ENCODE measurements around the gene KAT8.

KAT8 gene

DNA sequence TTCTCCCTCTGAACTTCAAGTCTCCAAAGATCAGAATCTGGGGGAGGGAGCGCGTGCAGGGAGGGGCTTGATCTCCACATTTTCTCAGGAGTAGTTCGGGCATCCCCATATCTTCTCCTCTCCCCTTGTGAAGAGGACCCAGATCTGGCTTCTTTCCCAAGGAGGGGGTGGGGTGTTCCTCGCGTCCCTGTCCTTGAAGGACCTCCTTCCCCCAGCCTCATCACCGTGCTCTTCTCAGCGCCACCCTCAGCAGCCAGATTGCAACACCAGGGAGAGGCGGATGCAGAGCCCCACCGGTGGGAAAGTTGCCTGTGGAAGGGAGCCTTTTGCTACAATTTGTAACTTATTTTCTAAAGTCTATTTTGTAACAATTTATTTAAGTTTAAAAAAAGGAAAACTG is 34.4 kb upstream of the KAT8 start:
- Histone ChIP-seq H3K27me3 (replicated peaks; ENCODE audit: insufficient read depth, low read length) (no peaks in the 10 kb centered on the region), H4K20me1 (ENCODE audit: insufficient read depth, low read length) (no peaks in the 10 kb centered on the region), H3K4me1 (ENCODE audit: low read length) (no peaks in the 10 kb centered on the region), H3K36me3 (replicated peaks; ENCODE audit: insufficient read depth, low read length) (no peaks in the 10 kb centered on the region), H3K9ac (ENCODE audit: low read length) (no peak overlapping the region), H3K4me2 (ENCODE audit: low read depth, low read length) (no peak overlapping the region), H3F3A (ENCODE audit: insufficient read depth, low read length) (0 out of 2 replicates have a peak, but pooled peaks cover 4% of the 10 kb centered on the region), H3K27ac (ENCODE audit: low read length) (no peak overlapping the region), H3K9me2 (replicated peaks; ENCODE audit: insufficient read depth, low read length) (no peaks in the 10 kb centered on the region), H3K9me3 (replicated peaks; ENCODE audit: insufficient read depth, low read length) (no peaks in the 10 kb centered on the region), H3K79me2 (ENCODE audit: low read length) (peaks cover 23% of the 10 kb centered on the region), H3K4me3 (ENCODE audit: low read length) (no peak overlapping the region), H2AFZ (ENCODE audit: low read length) (no peak overlapping the region)
- no peak for DNase-seq
- TF ChIP-seq, protein P1, sequence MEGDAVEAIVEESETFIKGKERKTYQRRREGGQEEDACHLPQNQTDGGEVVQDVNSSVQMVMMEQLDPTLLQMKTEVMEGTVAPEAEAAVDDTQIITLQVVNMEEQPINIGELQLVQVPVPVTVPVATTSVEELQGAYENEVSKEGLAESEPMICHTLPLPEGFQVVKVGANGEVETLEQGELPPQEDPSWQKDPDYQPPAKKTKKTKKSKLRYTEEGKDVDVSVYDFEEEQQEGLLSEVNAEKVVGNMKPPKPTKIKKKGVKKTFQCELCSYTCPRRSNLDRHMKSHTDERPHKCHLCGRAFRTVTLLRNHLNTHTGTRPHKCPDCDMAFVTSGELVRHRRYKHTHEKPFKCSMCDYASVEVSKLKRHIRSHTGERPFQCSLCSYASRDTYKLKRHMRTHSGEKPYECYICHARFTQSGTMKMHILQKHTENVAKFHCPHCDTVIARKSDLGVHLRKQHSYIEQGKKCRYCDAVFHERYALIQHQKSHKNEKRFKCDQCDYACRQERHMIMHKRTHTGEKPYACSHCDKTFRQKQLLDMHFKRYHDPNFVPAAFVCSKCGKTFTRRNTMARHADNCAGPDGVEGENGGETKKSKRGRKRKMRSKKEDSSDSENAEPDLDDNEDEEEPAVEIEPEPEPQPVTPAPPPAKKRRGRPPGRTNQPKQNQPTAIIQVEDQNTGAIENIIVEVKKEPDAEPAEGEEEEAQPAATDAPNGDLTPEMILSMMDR (IDR thresholded peaks at IDR 0.05; ENCODE audit: low read length): no peak
- TF ChIP-seq EZH2phosphoT487 (IDR thresholded peaks at IDR 0.05; ENCODE audit: low read length) (no peak), EZH2 (optimal IDR thresholded peaks at IDR 0.05; ENCODE audit: low read depth, low read length) (no peak)

DNA sequence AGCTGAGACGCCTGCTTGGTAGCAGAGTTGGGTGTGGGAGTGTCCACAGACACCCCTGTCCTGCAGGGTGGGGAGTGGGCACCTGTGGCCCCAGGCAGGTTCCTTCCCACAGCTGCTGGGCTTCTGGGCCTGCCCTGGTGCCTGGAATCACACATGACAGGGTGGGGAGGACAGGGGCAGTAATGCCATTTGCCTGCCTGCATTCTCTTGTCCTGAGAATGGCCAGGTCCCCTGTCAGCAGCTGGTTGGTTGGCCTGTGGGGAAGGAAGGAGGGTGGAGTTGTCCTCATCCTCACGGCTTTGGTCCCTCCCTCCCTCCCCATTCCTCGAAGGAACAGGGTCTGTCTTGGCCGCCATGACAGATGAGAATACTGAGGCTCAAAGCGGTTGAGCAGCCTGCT is 33.9 kb upstream of the KAT8 start:
- H3K4me1 ChIP-seq (ENCODE audit: low read length): no peaks in the 10 kb centered on the region
- DNase-seq: no peak
- H3K27me3 ChIP-seq (replicated peaks; ENCODE audit: insufficient read depth, low read length): no peaks in the 10 kb centered on the region
- no peaks in the 10 kb centered on the region for H3K9me2 ChIP-seq (replicated peaks; ENCODE audit: insufficient read depth, low read length)
- TF ChIP-seq EZH2phosphoT487 (IDR thresholded peaks at IDR 0.05; ENCODE audit: low read length) (no peak), EZH2 (optimal IDR thresholded peaks at IDR 0.05; ENCODE audit: low read depth, low read length) (no peak)
- H4K20me1 ChIP-seq (ENCODE audit: insufficient read depth, low read length): no peaks in the 10 kb centered on the region
- H3K4me3 ChIP-seq (ENCODE audit: low read length): no peak overlapping the region
- 0 out of 2 replicates have a peak, but pooled peaks cover 4% of the 10 kb centered on the region for H3F3A ChIP-seq (ENCODE audit: insufficient read depth, low read length)
- H3K79me2 ChIP-seq (ENCODE audit: low read length): peaks cover 18% of the 10 kb centered on the region
- no peak overlapping the region for H3K27ac ChIP-seq (ENCODE audit: low read length)
- H3K9me3 ChIP-seq (replicated peaks; ENCODE audit: insufficient read depth, low read length): no peaks in the 10 kb centered on the region
- no peak overlapping the region for H3K9ac ChIP-seq (ENCODE audit: low read length)
- H2AFZ ChIP-seq (ENCODE audit: low read length): no peak overlapping the region
- H3K36me3 ChIP-seq (replicated peaks; ENCODE audit: insufficient read depth, low read length): no peaks in the 10 kb centered on the region
- H3K4me2 ChIP-seq (ENCODE audit: low read depth, low read length): no peak overlapping the region

DNA sequence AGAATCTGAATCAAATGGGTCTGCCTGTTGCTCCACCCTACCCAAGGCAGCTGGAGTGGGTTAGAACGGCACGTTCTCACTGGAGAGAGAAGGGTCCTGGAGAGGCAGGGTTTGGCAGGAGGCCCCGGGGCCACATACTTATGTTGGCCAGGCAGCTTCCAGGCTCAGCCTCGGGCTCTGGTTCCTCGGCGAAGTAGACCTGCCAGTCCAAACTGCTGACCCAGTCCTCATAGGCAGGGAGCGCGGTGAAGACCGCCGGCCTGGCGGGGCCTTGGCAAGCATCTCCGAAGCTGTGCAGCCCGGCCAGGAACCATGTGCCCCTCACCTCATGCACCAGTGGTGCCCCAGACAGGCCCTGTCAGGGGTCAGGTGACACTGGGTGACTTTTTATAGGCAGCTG is 33.5 kb upstream of the KAT8 start:
- Histone ChIP-seq H3K79me2 (ENCODE audit: low read length) (peaks cover 14% of the 10 kb centered on the region), H3K4me2 (ENCODE audit: low read depth, low read length) (no peak overlapping the region), H3K27ac (ENCODE audit: low read length) (no peak overlapping the region), H3K9ac (ENCODE audit: low read length) (no peak overlapping the region), H3K36me3 (replicated peaks; ENCODE audit: insufficient read depth, low read length) (no peaks in the 10 kb centered on the region), H4K20me1 (ENCODE audit: insufficient read depth, low read length) (no peaks in the 10 kb centered on the region), H3K27me3 (replicated peaks; ENCODE audit: insufficient read depth, low read length) (no peaks in the 10 kb centered on the region), H3F3A (ENCODE audit: insufficient read depth, low read length) (0 out of 2 replicates have a peak, but pooled peaks cover 4% of the 10 kb centered on the region), H3K4me1 (ENCODE audit: low read length) (no peaks in the 10 kb centered on the region), H3K9me2 (replicated peaks; ENCODE audit: insufficient read depth, low read length) (no peaks in the 10 kb centered on the region), H2AFZ (ENCODE audit: low read length) (no peak overlapping the region), H3K9me3 (replicated peaks; ENCODE audit: insufficient read depth, low read length) (no peaks in the 10 kb centered on the region), H3K4me3 (ENCODE audit: low read length) (no peak overlapping the region)
- TF ChIP-seq EZH2phosphoT487 (IDR thresholded peaks at IDR 0.05; ENCODE audit: low read length) (no peak), EZH2 (optimal IDR thresholded peaks at IDR 0.05; ENCODE audit: low read depth, low read length) (no peak)
- TF ChIP-seq, protein P1 (IDR thresholded peaks at IDR 0.05; ENCODE audit: low read length): no peak
- DNase-seq: no peak

DNA sequence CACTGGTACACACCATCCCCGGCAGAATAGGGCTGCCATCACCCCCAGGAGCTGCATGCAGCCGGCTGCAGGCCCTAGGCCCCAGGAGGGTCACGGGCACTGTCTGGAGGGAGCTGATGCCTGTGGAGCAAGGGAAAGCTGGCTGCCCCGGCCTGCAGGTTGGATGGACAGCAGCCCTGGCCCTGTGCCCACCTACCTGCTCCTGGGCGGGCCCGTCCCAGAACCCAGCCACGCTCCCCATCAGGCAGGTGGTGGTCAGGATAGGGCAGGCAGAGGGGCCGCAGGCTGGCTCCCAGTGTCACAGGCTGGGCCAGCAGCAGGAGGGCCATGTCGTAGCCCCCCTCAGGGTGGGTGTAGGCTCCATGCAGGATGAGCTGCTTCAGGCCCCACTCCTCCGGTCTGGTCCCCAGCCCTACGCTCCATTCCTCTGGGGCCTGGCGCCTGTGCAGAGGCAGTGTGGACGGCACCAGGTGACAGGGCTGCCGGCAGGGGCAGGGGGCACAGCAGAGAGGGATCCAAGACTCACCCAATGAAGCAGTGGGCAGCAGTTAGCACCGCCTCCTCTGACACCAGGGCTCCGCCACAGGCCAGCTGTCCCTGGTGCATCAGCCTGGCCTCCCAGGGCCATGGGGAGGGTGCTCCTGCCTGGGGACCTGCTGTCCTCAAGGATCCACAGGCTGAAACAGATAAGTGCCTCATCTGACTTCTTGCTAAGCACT is 32.7 kb upstream of the KAT8 start:
- Histone ChIP-seq H3K27ac (ENCODE audit: low read length) (no peak overlapping the region), H3K9me2 (replicated peaks; ENCODE audit: insufficient read depth, low read length) (no peaks in the 10 kb centered on the region), H3K36me3 (replicated peaks; ENCODE audit: insufficient read depth, low read length) (no peaks in the 10 kb centered on the region), H4K20me1 (ENCODE audit: insufficient read depth, low read length) (no peaks in the 10 kb centered on the region), H3K9ac (ENCODE audit: low read length) (no peak overlapping the region), H3K4me2 (ENCODE audit: low read depth, low read length) (no peak overlapping the region), H3K4me1 (ENCODE audit: low read length) (no peaks in the 10 kb centered on the region), H3K27me3 (replicated peaks; ENCODE audit: insufficient read depth, low read length) (no peaks in the 10 kb centered on the region), H3K9me3 (replicated peaks; ENCODE audit: insufficient read depth, low read length) (no peaks in the 10 kb centered on the region), H3K4me3 (ENCODE audit: low read length) (no peak overlapping the region), H3K79me2 (ENCODE audit: low read length) (peaks cover 7% of the 10 kb centered on the region), H3F3A (ENCODE audit: insufficient read depth, low read length) (0 out of 2 replicates have a peak, but pooled peaks cover 4% of the 10 kb centered on the region), H2AFZ (ENCODE audit: low read length) (no peak overlapping the region)
- DNase-seq: no peak
- TF ChIP-seq, protein P1 (IDR thresholded peaks at IDR 0.05; ENCODE audit: low read length): no peak
- TF ChIP-seq EZH2phosphoT487 (IDR thresholded peaks at IDR 0.05; ENCODE audit: low read length): no peak
- TF ChIP-seq EZH2 (optimal IDR thresholded peaks at IDR 0.05; ENCODE audit: low read depth, low read length): no peak
